Gastroesophageal sphincter (tissue), 3 donors: ENCODE measurements around the gene KCNAB1.

Experiments
- CTCF ChIP-seq, 4 experiments: fragments of 200-600 bp in 2 of 4; fragments of 450-650 bp in 2 of 4; sonication (generic) in 1 of 4; IDR thresholded peaks; one replicate each; pipeline ENCODE4 v1.5.1; 2017 to 2019; ENCODE audit warnings: antibody characterized with exemption in 4 of 4, mild to moderate bottlenecking in 2 of 4, moderate library complexity in 2 of 4
- EP300 ChIP-seq: sonication (generic); formaldehyde crosslinking; IDR thresholded peaks from one replicate; pipeline ENCODE4 v1.6.1; 2017; ENCODE audit warnings: antibody characterized with exemption, mild to moderate bottlenecking
- POLR2A ChIP-seq, 2 donors: fragments of 450-650 bp; IDR thresholded peaks; one replicate each; pipeline ENCODE4 v1.6.1; 2017; ENCODE audit warnings: antibody characterized with exemption in 2 of 2, mild to moderate bottlenecking in 2 of 2, moderate library complexity in 1 of 2

DNA sequence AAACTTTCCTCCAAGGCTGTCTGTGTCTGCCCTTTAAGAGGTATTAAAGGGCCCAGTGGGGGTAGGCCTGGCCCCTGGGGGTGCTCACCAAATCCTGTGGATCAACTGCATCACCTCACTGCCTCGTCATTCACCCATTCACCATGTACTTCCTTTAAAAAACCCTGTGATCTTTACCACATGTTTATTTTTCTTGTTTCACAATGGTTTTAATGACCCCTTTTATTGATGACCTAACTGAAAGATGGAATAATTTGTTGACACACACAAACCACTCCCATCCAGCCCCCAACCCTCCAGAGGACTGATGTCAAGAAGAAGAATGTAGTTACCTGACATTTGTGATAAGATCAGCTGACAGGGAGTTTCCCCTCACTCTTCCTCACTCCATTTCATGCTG is 40.8 kb downstream of the KCNAB1 start:
- no peak for TF ChIP-seq CTCF (IDR thresholded peaks at IDR 0.05)
- no peak for TF ChIP-seq EP300
- no peak for TF ChIP-seq POLR2A (IDR thresholded peaks at IDR 0.05)
